ENCODE results near the gene PDCD2L.

PDCD2L gene

DNA sequence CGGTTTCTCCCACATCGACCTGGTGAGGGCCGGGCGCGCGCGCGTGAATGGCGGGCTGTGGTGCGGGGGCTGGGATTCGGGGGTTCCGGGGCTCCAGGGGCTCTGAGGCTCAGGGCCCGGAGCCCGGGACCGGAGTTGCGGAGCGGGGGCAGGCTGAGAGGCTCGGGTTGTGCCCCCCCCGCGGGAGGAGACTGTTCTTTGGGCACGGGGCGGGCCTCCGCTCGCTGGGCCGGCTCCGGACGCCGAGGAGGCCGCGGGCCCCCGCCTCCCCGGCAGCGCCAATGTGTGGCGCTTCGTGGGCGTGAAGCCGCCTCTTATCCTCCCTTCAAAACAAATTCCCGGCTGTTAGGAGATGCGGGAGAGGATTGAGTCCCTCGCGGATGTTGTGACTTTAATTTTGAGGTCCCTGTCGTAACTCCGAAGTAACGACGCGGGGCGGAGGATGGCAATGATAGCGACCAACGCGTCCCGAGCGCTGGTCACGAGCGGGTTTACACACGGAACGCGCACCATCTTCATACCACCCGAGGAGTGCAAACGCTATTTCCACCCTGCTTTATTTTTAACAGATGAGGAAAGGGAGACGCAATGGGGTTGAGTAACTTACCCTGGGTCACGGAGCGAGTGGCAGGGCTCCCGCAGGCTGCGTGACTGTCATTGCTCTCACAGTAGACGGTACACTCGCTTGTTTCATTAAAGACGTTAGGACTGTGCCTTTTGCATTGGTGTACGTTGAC lies 24.5 kb downstream of the PDCD2L start:
- Histone ChIP-seq H3K9me3 (ENCODE audit: low read length) (no peaks in the 10 kb centered on the region), H3K36me3 (ENCODE audit: insufficient read depth, low read length) (peaks cover 49% of the 10 kb centered on the region), H3K9me2 (ENCODE audit: low read depth, low read length) (no peaks in the 10 kb centered on the region), H3K79me2 (ENCODE audit: insufficient read depth, low read length) (peaks cover 55% of the 10 kb centered on the region), H3K27ac (ENCODE audit: low read depth, low read length, poor library complexity, severe bottlenecking) (peak overlapping the region; percentile 37), H4K20me1 (ENCODE audit: insufficient read depth, low read length) (no peaks in the 10 kb centered on the region), H2AFZ (ENCODE audit: low read length) (no peak overlapping the region), H3F3A (ENCODE audit: insufficient read depth, low read length) (no peaks in the 10 kb centered on the region; the same call in 1 of the 2 replicates), H3K9ac (ENCODE audit: low read length) (peak overlapping the region; percentile 95), H3K4me2 (ENCODE audit: low read length) (peak overlapping the region; percentile 69), H3K4me3 (ENCODE audit: low read depth, low read length, poor library complexity, severe bottlenecking) (peak overlapping the region; percentile 78), H3K4me1 (ENCODE audit: insufficient read depth, low read length, severe bottlenecking) (peaks cover 30% of the 10 kb centered on the region), H3K27me3 (ENCODE audit: insufficient read depth, low read length) (no peaks in the 10 kb centered on the region)
- TF ChIP-seq, protein P1, sequence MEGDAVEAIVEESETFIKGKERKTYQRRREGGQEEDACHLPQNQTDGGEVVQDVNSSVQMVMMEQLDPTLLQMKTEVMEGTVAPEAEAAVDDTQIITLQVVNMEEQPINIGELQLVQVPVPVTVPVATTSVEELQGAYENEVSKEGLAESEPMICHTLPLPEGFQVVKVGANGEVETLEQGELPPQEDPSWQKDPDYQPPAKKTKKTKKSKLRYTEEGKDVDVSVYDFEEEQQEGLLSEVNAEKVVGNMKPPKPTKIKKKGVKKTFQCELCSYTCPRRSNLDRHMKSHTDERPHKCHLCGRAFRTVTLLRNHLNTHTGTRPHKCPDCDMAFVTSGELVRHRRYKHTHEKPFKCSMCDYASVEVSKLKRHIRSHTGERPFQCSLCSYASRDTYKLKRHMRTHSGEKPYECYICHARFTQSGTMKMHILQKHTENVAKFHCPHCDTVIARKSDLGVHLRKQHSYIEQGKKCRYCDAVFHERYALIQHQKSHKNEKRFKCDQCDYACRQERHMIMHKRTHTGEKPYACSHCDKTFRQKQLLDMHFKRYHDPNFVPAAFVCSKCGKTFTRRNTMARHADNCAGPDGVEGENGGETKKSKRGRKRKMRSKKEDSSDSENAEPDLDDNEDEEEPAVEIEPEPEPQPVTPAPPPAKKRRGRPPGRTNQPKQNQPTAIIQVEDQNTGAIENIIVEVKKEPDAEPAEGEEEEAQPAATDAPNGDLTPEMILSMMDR (IDR thresholded peaks at IDR 0.05; ENCODE audit: low read length) = no peak; the same call in 1 of the 2 replicates
- TF ChIP-seq EZH2 (IDR thresholded peaks at IDR 0.05; ENCODE audit: borderline replicate concordance, low read length) = no peak

DNA sequence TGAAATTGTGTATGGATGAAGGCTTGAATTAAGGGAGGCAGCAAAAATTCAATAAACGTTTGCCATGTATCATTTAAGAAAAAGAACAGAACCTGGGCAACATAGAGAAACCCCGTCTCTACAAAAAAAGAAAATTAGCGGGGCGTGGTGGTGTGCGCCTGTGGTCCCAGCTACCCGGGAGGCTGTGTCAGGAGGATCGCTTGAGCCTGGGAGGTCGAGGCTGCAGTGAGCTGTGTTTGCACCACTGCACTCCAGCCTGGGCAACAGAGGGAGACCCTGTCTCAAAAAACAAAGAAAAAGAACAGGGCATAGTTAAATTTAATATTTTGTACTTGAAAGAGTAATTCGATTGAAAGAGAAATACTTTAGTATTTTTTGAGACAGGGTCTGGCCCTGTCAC lies 25.4 kb downstream of the PDCD2L start:
- Histone ChIP-seq H3K79me2 (ENCODE audit: insufficient read depth, low read length) (peaks cover 63% of the 10 kb centered on the region), H3F3A (ENCODE audit: insufficient read depth, low read length) (no peaks in the 10 kb centered on the region; the same call in 1 of the 2 replicates), H3K27me3 (ENCODE audit: insufficient read depth, low read length) (no peaks in the 10 kb centered on the region), H3K4me2 (ENCODE audit: low read length) (peak overlapping the region; percentile 69), H3K9me3 (ENCODE audit: low read length) (no peaks in the 10 kb centered on the region), H3K36me3 (ENCODE audit: insufficient read depth, low read length) (peaks cover 49% of the 10 kb centered on the region), H3K27ac (ENCODE audit: low read depth, low read length, poor library complexity, severe bottlenecking) (no peak overlapping the region), H4K20me1 (ENCODE audit: insufficient read depth, low read length) (no peaks in the 10 kb centered on the region), H3K4me3 (ENCODE audit: low read depth, low read length, poor library complexity, severe bottlenecking) (peak overlapping the region; percentile 78), H3K9me2 (ENCODE audit: low read depth, low read length) (no peaks in the 10 kb centered on the region), H2AFZ (ENCODE audit: low read length) (no peak overlapping the region), H3K9ac (ENCODE audit: low read length) (peak overlapping the region; percentile 95), H3K4me1 (ENCODE audit: insufficient read depth, low read length, severe bottlenecking) (peaks cover 30% of the 10 kb centered on the region)
- no peak for TF ChIP-seq EZH2 (IDR thresholded peaks at IDR 0.05; ENCODE audit: borderline replicate concordance, low read length)
- TF ChIP-seq, protein P1 (IDR thresholded peaks at IDR 0.05; ENCODE audit: low read length) = no peak

DNA sequence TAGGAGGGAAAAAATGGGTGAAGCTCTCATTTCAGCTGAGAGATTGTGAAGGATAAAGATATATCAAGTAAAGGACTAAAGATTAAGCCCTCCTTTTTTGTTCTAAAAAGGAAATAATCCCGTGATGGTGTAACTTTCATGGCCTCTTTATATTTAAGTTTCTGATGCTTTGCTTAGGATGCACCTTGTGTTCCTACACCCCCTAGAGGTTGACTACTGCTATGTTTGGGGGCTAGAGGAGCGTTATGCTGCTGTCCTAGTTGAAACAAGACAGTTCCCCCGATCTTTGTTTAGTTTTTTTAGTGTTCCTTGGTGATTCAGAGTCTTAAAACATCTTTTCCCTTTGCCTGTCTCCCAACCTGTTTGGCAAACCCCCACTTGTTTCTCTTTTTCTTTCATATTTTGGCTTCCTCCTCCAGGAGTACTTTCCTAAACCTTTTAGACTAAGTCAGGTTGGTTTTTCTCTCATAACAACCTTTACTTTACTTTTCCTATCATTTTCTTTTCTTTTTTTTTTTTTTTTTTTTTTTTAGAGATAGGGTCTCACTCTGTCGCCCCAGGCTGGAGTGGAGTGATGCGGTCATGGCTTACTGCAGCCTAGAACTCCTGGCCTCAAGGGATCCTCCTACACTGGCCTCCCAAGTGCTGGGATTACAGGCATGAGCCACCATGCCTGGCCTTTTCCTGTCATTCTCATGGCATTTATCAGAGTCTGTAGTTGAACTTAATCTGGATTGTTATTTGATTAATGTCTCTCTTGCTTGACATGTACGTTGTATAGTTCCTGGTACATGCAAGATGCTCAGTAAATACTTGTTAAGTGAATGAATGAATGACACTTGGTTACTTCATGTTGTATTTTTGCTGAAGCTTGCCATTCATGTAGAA lies 26.8 kb downstream of the PDCD2L start:
- Histone ChIP-seq H3K27me3 (ENCODE audit: insufficient read depth, low read length) (no peaks in the 10 kb centered on the region), H3K9me2 (ENCODE audit: low read depth, low read length) (no peaks in the 10 kb centered on the region), H3K4me3 (ENCODE audit: low read depth, low read length, poor library complexity, severe bottlenecking) (peak overlapping the region; percentile 78), H3F3A (ENCODE audit: insufficient read depth, low read length) (no peaks in the 10 kb centered on the region; the same call in 1 of the 2 replicates), H3K9me3 (ENCODE audit: low read length) (no peaks in the 10 kb centered on the region), H3K79me2 (ENCODE audit: insufficient read depth, low read length) (peaks cover 67% of the 10 kb centered on the region), H4K20me1 (ENCODE audit: insufficient read depth, low read length) (no peaks in the 10 kb centered on the region), H3K4me1 (ENCODE audit: insufficient read depth, low read length, severe bottlenecking) (peaks cover 30% of the 10 kb centered on the region), H3K9ac (ENCODE audit: low read length) (peak overlapping the region; percentile 16; the same call in 1 of the 2 replicates), H2AFZ (ENCODE audit: low read length) (no peak overlapping the region), H3K27ac (ENCODE audit: low read depth, low read length, poor library complexity, severe bottlenecking) (no peak overlapping the region), H3K36me3 (ENCODE audit: insufficient read depth, low read length) (peaks cover 56% of the 10 kb centered on the region), H3K4me2 (ENCODE audit: low read length) (peak overlapping the region; percentile 69)
- no peak for TF ChIP-seq EZH2 (IDR thresholded peaks at IDR 0.05; ENCODE audit: borderline replicate concordance, low read length)
- TF ChIP-seq, protein P1 (IDR thresholded peaks at IDR 0.05; ENCODE audit: low read length) = peak; percentile 81
